Activated T-helper 1 cell treated with Interleukin-2 at 50 U/mL for 16 hours (primary cell): ENCODE results near the gene EIF5.

ENCODE experiments used
- DNase-seq: peaks from one replicate; pipeline ENCODE4 v3.0.0-alpha.2; 2020; ENCODE audit warnings: low read depth

Gene EIF5

DNA sequence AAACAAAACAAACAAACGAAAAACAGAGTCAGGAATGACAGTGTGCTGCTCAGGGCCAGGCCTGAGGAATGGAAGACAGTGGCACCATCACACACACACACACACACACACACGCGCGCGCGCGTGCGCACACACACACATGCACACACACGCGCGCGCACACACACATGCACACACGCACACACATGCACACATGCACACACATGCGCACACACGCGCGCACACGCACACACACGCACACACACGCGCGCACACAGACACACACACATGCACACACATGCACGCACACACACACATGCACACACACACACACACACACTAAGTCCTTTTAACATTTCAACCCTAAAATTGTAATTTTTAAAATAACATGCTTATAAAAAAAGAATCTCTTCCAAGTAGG, 38.0 kb downstream of the EIF5 start:
- DNase-seq: no peak

GRCh38 chr14:103372552-103373304, 38.7 kb downstream of the EIF5 start:
- DNase-seq: no peak

- no peak for DNase-seq
Observed at GRCh38 chr14:103374121-103374520, 40.1 kb downstream of the EIF5 start.

- no peak for DNase-seq
Observed at GRCh38 chr14:103377522-103378037, 43.5 kb downstream of the EIF5 start.

DNA sequence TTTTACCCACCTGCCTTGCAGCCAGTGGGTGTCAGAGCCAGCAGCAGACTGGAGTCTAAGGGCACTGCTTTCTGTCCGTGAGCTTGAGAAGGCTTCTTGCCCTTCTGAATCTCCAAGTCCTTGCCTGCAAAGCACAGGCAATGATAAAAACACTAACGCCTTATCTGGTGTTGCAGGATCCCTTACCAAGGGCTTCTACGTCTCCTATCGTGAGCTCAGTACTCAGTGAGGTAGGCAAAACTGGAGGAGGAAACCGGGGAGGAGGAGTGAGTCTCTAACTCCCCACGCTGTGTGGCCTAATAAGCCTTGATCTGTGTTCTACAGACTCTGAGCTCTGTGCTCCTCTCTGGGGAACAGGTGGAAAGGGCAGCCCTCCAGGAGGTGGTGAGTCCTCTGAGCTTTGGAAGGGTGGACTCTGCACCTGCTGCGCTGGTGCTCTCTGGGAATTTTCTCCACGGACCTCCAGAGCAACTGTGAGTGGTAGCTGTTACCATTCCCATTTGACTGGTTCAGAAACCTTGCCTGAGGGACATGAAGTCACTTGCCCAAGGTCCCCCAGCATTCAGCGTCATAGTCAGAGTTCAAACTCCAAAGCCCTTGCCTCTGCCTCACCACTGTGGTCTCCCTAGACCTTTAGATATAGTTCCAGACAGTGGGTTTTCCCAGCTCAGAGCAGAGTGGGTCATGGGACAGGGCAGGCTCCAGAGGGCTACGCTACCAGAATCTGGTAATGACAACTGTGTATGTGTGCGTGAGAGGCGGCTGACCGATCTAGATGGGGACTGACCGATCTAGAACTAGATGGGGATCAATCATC, 44.2 kb downstream of the EIF5 start:
- no peak for DNase-seq

GRCh38 chr14:103380719-103381377, 46.8 kb downstream of the EIF5 start:
- no peak for DNase-seq

DNA sequence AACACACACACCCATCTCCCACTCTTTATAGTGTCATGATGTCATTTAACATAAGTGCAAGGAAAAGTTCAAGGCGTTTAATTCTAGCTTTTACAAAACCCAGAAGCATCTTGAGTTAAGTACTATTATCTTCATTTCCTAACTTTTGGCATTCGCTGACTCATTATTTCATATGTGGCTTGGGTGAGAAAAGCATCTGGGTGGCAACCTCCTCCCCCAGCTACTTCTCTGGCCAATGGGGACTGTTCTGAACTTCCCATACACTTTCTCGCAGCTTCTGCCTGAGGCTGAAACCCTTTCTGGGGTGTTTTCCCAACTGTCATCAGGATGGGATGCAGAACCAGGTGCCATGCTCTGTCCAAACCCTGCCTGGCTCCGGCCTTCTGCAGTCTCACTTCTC, 48.3 kb downstream of the EIF5 start:
- DNase-seq: no peak

- no peak for DNase-seq
Observed at GRCh38 chr14:103384450-103385151, 50.6 kb downstream of the EIF5 start.

DNA sequence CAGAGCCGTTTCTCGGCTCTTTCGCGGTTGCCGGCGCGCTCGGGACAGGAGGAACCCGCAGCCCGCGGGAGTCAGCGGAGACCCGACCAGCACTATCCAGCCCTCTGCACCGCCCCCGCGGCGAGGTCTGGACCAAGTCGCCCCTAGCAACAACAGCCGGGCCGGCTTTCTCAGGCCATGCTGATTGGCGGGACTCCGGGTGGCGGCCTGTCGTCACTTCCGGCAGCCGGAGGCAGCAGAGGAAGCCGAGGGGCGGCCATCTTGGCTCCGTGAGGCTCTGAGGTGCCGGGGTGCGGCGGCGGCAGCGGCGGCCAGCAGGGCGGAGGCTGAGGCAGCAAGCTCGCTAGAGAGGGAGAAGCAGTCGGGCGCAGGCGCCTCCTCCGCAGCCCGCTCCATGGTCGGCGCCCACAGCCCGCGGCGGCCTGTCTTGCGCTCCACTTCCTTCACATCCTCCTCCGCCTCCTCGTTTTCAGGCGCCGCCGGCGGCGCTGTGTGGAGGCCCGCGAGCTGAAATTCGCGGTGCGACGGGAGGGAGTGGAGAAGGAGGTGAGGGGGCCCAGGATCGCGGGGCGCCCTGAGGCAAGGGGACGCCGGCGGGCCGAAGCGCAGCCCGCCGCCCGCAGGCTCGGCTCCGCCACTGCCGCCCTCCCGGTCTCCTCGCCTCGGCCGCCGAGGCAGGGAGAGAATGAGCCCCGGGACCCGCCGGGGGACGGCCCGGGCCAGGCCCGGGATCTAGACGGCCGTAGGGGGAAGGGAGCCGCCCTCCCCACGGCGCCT, 51.3 kb downstream of the EIF5 start, which contains the start of gene MARK3:
MARK3 (plus strand) TSS at position 264 of the 777 bp plus-strand sequence. CDS start 615 bp downstream, outside the sequence.
- peak; percentile 95 for DNase-seq

DNA sequence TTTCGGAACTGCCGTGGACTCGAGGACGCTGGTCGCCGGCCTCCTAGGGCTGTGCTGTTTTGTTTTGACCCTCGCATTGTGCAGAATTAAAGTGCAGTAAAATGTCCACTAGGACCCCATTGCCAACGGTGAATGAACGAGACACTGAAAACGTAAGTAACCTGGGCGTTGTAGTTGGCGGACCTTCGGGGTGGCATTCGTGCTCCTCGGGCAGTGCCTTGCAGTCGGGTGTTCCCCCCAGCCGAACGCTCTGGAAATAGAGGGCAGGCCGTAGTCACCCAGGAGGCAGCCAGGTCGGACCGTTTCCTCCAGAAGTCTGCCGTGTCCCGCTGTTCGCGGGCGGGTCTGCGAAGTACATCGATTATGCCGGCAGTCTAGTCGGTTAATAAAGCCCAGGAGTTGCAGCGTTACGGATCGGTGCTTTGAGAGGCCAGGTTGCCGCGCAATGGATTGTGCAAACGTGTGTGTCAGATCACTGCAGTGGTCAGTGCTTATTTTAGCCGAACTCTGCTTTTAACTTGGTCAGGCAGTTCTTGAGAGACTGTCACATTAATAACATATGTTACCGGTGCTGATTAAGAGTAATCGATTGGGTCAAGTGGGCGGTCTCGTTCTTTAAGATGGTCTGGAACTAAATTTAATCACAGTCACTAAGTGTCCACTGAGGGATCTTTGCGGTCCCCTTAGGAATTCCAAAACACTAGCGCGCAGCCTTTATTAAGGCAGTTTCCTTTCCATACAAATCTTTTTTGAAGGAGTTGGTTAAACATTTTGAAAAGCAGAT, 52.1 kb downstream of the EIF5 start:
- DNase-seq: peak; percentile 15

DNA sequence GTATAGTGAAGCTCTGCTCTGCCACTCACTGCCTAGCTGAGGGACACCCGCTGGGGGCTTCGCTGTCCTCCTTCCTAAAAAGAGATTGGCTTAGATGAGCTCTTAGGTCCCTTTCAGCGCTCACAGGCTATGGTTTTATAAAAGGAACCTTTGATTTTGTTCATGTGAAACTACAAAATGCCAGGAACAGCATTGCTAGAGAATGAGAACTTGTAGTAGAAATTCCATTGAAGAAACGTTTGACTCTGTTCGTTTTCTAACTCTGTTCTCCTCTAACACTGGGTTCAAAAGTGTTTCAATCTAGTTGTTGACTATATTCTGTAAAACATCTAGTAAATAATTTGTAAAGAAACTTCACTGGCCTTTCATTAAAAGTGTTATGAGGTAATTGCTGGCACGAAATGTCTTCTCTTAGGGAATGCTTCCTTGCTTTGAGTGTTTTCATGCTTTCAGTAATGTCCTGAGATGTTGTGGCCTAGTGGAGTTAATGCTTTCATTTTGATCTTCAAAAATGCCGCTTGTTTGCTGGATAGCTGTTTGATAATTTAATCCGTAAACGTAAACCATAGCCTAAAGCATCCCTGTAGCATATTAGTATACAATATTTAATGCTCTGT, 52.8 kb downstream of the EIF5 start:
- DNase-seq: no peak

DNA sequence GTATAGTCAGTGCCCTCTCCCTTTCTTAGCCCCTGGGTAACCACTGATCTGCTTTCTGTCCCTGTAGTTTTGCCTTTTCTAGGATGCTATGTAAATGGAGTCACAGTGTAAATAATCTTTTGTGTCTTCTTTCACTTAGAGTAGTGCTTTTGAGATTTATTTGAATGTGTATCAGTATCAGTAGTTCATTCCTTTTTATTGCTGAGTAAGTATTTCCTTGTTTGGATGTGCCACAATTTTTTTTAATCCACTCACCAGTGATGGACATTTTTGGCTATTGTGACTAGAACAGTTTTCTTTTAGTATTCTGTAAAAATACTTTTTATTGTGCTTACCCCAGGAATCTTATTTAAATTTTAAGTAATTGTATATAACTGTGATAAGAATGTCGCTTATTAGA, 54.6 kb downstream of the EIF5 start:
- no peak for DNase-seq

DNA sequence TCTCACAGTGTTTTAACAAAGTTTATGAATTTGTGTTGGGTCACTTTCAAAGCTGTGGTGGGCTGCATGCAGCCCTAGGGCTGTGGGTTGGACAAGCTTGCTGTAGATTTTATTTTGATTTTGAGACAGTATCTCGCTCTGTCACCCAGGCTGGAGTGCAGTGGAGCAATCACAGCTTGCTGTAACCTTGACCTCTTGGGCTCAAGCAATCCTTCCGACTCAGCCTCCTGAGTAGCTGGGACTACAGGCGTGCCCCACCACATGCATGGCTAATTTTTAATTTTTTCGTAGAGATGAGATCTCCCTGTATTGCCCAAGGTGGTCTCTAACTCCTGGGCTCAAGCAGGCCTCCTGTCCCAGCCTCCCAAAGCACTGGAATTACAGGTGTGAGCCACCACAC, 56.6 kb downstream of the EIF5 start:
- no peak for DNase-seq

DNA sequence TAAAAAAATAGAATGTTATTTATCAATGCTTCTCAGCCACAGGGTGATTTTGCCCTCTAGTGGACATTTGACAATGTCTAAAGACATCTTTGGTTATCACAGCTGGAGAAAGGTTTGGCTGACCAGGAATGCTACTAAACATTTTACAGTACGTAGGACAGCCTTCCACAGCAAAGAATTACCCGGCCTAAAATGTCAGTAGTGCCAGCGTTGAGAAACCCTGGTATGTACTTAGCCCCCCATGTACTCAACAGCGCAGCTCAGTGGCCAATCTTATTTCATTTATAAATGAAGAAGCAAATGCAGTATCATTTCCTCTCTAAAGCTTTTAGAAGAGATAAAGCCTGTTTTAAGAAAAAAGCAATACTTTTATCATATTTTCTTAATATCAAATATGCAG, 57.0 kb downstream of the EIF5 start:
- DNase-seq: no peak

DNA sequence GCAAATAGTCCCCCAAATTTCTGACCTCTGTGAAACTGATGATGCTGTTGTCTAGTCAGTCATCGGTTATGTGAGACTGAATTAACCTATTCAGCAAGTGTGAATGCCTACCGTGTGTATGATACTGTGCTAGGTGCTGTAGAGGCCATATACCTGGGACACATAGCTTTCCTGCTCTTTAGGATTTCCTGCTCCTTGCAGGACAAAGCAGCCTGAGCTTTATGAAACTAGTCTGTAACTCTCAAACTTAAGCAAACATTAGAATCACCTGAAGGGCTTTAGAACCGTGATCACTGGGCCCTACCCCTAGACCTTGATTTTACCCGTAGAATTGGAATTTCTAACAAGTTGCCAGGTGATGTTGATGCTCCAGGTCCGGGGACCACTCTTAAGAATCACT, 58.1 kb downstream of the EIF5 start:
- no peak for DNase-seq

DNA sequence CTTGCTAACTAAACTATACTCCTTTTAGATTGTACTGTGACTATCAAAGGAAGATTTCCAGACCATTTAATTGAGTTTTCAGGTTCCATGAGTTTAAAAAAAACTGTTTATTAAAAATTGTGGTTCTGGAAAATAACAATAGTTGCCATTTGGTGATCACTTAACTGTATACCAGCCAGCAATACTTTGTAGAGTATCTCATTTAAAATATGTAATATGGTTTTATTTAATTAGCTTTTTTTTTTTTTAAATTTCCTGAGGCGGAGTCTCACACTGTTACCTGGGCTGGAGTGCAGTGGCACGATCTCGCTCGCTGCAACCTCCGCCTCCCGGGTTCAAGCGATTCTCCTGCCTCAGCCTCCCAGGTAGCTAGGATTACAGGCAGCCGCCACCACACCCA, 58.5 kb downstream of the EIF5 start:
- DNase-seq: no peak

DNA sequence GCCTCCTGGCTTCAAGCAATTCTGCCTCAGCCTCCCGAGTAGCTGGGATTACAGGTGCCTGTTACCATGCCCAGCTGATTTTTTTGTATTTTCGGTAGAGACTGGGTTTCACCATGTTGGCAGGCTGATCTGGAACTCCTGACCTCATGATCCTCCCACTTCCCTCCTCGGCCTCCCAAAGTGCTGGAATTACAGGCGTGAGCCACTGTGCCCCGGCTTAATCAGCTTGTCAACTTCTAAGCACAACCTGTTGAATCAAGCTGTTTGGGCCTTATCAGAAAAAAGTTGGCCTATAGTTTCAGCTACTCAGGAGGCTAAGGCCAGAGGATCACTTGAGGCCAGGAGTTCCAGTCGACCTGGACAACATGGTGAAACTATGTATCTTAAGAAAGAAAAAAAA, 59.0 kb downstream of the EIF5 start:
- DNase-seq: no peak

DNA sequence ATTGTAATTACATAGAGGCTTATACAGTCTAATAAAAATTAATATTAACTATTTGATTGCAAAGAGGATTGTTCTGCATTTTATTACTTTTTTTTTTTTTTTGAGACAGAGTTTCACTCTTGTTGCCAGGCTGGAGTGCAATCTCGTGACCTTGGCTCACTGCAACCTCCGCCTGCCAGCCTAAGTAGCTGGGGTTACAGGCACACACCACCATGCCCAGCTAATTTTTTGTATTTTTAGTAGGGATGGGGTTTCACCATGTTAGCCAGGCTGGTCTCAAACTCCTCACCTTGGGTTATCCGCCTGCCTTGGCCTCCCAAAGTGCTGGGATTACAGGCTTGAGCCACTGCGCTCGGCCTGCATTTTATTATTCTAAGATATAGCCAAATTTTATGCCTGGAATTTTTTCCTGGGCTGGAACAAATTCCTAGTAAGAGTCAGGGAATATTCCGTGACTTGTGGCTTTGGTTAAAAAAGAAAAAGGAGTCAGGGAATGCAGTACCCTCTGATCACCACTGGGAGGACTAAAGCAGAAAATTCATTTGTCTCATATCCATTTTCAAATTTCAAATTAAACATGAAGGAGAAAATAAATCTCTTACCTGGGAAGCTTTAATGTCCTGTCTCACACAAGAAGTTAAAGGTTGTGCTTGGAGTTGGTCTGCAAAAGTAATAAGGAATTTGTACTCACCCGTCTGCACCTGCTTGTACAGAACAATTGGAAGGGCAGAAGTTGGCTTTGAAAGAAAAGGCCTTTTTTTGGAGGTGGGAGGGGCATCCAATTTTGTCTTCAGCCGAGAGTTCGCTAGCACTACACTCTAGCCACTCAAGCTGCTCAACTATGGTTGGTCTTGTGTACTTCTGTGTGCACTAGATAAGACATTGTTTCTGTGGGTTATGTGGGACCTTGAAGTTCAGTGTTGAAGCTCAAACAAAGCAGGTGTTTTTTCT, 59.9 kb downstream of the EIF5 start:
- no peak for DNase-seq
